HepG2 (cell line): Measurements from ENCODE around the gene EYA2. TPM values are rescaled to one million over a fixed set of nuclear protein-coding genes. Genes with fewer than 3 reads are reported as not detected.

Source experiments
- DMAP1 ChIP-seq: IDR thresholded peaks from 2 replicates; pipeline ENCODE4 v1.6.1; 2016
- FOXO4 ChIP-seq: sonication (generic); formaldehyde crosslinking; conservative IDR thresholded peaks from 2 replicates; pipeline ENCODE4 v1.8.1; 2023; ENCODE audit warnings: missing genetic modification reagents
- FOXP4 ChIP-seq: sonication (generic); formaldehyde crosslinking; IDR thresholded peaks from 2 replicates; pipeline ENCODE4 v1.4.0; 2020; ENCODE audit warnings: missing genetic modification reagents
- HOXA3 ChIP-seq: sonication (generic); formaldehyde crosslinking; IDR thresholded peaks from 2 replicates; pipeline ENCODE4 v1.5.0; 2020; ENCODE audit warnings: missing genetic modification reagents
- MEIS2 ChIP-seq: sonication (generic); formaldehyde crosslinking; IDR thresholded peaks from 2 replicates; pipeline ENCODE4 v1.9.0; 2021; ENCODE audit warnings: mild to moderate bottlenecking, missing genetic modification reagents
- STAT6 ChIP-seq: sonication (generic); formaldehyde crosslinking; IDR thresholded peaks from 2 replicates; pipeline ENCODE4 v1.4.0; 2020; ENCODE audit warnings: missing genetic modification reagents, mild to moderate bottlenecking, borderline replicate concordance
- TBL1XR1 ChIP-seq: fragments of 150-350 bp; IDR thresholded peaks from 2 replicates; pipeline ENCODE4 v1.6.1; 2014; ENCODE audit warnings: borderline replicate concordance, low read length; ENCODE audit not compliant: partially characterized antibody
- TGIF2 ChIP-seq: IDR thresholded peaks from 2 replicates; pipeline ENCODE4 v1.6.1; 2016; ENCODE audit warnings: control low read depth, missing compliant biosample characterization
- ZNF207 ChIP-seq: fragments of 450-650 bp; IDR thresholded peaks from 2 replicates; pipeline ENCODE4 v1.6.1; 2016; ENCODE audit warnings: antibody characterized with exemption, borderline replicate concordance
- ZNF256 ChIP-seq: sonication (generic); formaldehyde crosslinking; conservative IDR thresholded peaks from 2 replicates; pipeline ENCODE4 v1.4.0; 2020; ENCODE audit warnings: missing genetic modification reagents
- ZNF407 ChIP-seq: sonication (generic); formaldehyde crosslinking; IDR thresholded peaks from one replicate; pipeline ENCODE4 v1.5.1; 2020; ENCODE audit warnings: mild to moderate bottlenecking, missing genetic modification reagents; ENCODE audit errors: not compliant biosample characterization
- polyA plus RNA-seq, 8 experiments: library from polyadenylated mRNA; depleted of rRNA in 3 of 8; stranded (reverse) in 7 of 8; unstranded in 1 of 8; fragments of >200 nt; fragmentation: Illumina TruSeq in 4 of 8; extraction: Trizol in 4 of 8; gene quantifications; 2 replicates each; pipeline versions ENCODE4 v1.2.1 to v1.2.3, GENCODE V29; 2011 to 2016; ENCODE audit warnings: low read depth in 4 of 8, missing spikeins in 1 of 8, mixed read lengths in 1 of 8; ENCODE audit not compliant: insufficient read depth in 1 of 8
- total RNA-seq, 5 experiments: library from RNA; depleted of rRNA; stranded (reverse); fragments of >200 nt; fragmentation: Illumina TruSeq; extraction: Trizol; gene quantifications; 2 replicates each; pipeline ENCODE4 v1.2.3, GENCODE V29; 2016; ENCODE audit warnings: low read depth in 1 of 5

EYA2 gene
- total and polyA plus RNA-seq, 2 of the 13 experiments (the other 11 are each of a cell fraction or from before 2014, with no cell fraction given) = not detected

GRCh38 chr20:47202733-47203667 lies 308.4 kb downstream of the EYA2 start (continued):
- 0 out of 2 replicates have a peak, but pooled peaks have one; percentile 17 for TF ChIP-seq FOXP4 (CRISPR knock-in tag)
- TF ChIP-seq HOXA3 (CRISPR knock-in tag) = 0 out of 2 replicates have a peak, but pooled peaks have one; percentile 35
- no peak for TF ChIP-seq TBL1XR1
- no peak for TF ChIP-seq STAT6 (CRISPR knock-in tag)
- 0 out of 2 replicates have a peak, but pooled peaks have one; percentile 89 for TF ChIP-seq FOXO4 (CRISPR knock-in tag)
- 0 out of 2 replicates have a peak, but pooled peaks have one; percentile 15 for TF ChIP-seq TGIF2 (CRISPR knock-in tag)
- peak; percentile 25; the same call in 1 of the 2 replicates for TF ChIP-seq DMAP1 (CRISPR knock-in tag)
- TF ChIP-seq ZNF256 (CRISPR knock-in tag) = 0 out of 2 replicates have a peak, but pooled peaks have one; percentile 24
- no peak for TF ChIP-seq MEIS2
- no peak for TF ChIP-seq ZNF207
- peak; percentile 64 for TF ChIP-seq ZNF407 (CRISPR knock-in tag)
